Mesothelial cell of epicardium (in vitro differentiated cells): ENCODE measurements around the gene FAM171A2. TPM values are rescaled to one million over a fixed set of nuclear protein-coding genes. Genes with fewer than 3 reads are reported as not detected.

Source experiments
- DNase-seq, 2 experiments: peaks; one replicate each; pipeline ENCODE4 v3.0.0; 2021; ENCODE audit warnings: low spot score in 2 of 2; ENCODE audit not compliant: unreplicated experiment in 2 of 2
- H3K27ac Mint-ChIP-seq: 2 replicates; pipeline ENCODE4 v1.8.0; 2021; ENCODE audit warnings: mixed read lengths
- H3K27me3 Mint-ChIP-seq: 2 replicates; pipeline ENCODE4 v1.8.0; 2021; ENCODE audit warnings: low read depth, mixed read lengths
- H3K36me3 Mint-ChIP-seq: 2 replicates; pipeline ENCODE4 v1.8.0; 2021; ENCODE audit warnings: mixed read lengths
- H3K4me1 Mint-ChIP-seq: 2 replicates; pipeline ENCODE4 v1.8.0; 2021; ENCODE audit warnings: mixed read lengths
- H3K4me3 Mint-ChIP-seq: 2 replicates; pipeline ENCODE4 v1.8.0; 2021; ENCODE audit warnings: mild to moderate bottlenecking, moderate library complexity, mixed read lengths
- H3K9me3 Mint-ChIP-seq: 2 replicates; pipeline ENCODE4 v1.8.0; 2021; ENCODE audit warnings: mixed read lengths
- CTCF ChIP-seq: fragments of 200-600 bp; sonication (generic); IDR thresholded peaks from one replicate; pipeline ENCODE4 v1.5.0; 2021; ENCODE audit warnings: antibody characterized with exemption; ENCODE audit not compliant: unreplicated experiment
- total RNA-seq: library from RNA; stranded (reverse); gene quantifications from 3 replicates; pipeline ENCODE4 v1.2.1, GENCODE V29; 2021

FAM171A2 gene
- total RNA-seq, 1 donor from 2014 or later = 64.7 TPM

GRCh38 chr17:44314869-44315661 lies 48.6 kb downstream of the FAM171A2 start:
- Mint-ChIP-seq H3K27me3 (peaks cover 82% of the 10 kb centered on the region), H3K9me3 (no peaks in the 10 kb centered on the region)

GRCh38 chr17:44314524-44314868 lies 49.2 kb downstream of the FAM171A2 start:
- no peak for TF ChIP-seq CTCF
- no peak for DNase-seq
- Mint-ChIP-seq H3K9me3 (no peaks in the 10 kb centered on the region), H3K4me1 (peaks cover 10% of the 10 kb centered on the region), H3K4me3 (peak overlapping the region; percentile 46), H3K27me3 (peaks cover 88% of the 10 kb centered on the region), H3K27ac (no peak overlapping the region), H3K36me3 (peaks cover 5% of the 10 kb centered on the region)

More at GRCh38 chr17:44314869-44315661, 48.6 kb downstream of the FAM171A2 start:
- Mint-ChIP-seq H3K27ac (no peak overlapping the region), H3K36me3 (peaks cover 6% of the 10 kb centered on the region), H3K4me1 (peaks cover 10% of the 10 kb centered on the region), H3K4me3 (peak overlapping the region; percentile 62)
- DNase-seq = peak in 1 of 2 experiments; percentile 52
- no peak for TF ChIP-seq CTCF

- DNase-seq = no peak
- peaks cover 92% of the 10 kb centered on the region for H3K27me3 Mint-ChIP-seq
These were observed 49.6 kb downstream of the FAM171A2 start for GRCh38 chr17:44314031-44314430.

GRCh38 chr17:44312396-44313104 lies 51.1 kb downstream of the FAM171A2 start:
- DNase-seq = no peak
- H3K27me3 Mint-ChIP-seq = peaks cover 84% of the 10 kb centered on the region
- H3K27ac Mint-ChIP-seq = no peak overlapping the region
- H3K4me3 Mint-ChIP-seq = no peak overlapping the region
- H3K36me3 Mint-ChIP-seq = no peaks in the 10 kb centered on the region
- no peak for TF ChIP-seq CTCF
- H3K9me3 Mint-ChIP-seq = no peaks in the 10 kb centered on the region
- H3K4me1 Mint-ChIP-seq = peaks cover 12% of the 10 kb centered on the region

More at GRCh38 chr17:44314031-44314430, 49.6 kb downstream of the FAM171A2 start:
- peak overlapping the region; percentile 46 for H3K4me3 Mint-ChIP-seq
- peaks cover 10% of the 10 kb centered on the region for H3K4me1 Mint-ChIP-seq
- TF ChIP-seq CTCF = no peak
- no peaks in the 10 kb centered on the region for H3K9me3 Mint-ChIP-seq
- no peak overlapping the region for H3K27ac Mint-ChIP-seq
- peaks cover 2% of the 10 kb centered on the region for H3K36me3 Mint-ChIP-seq

- no peak for TF ChIP-seq CTCF
- Mint-ChIP-seq H3K4me1 (peaks cover 12% of the 10 kb centered on the region), H3K9me3 (no peaks in the 10 kb centered on the region), H3K36me3 (no peaks in the 10 kb centered on the region), H3K27ac (no peak overlapping the region), H3K27me3 (peaks cover 84% of the 10 kb centered on the region), H3K4me3 (no peak overlapping the region)
- DNase-seq = no peak
These were observed 52.0 kb downstream of the FAM171A2 start for GRCh38 chr17:44311562-44312181.
